Measurements from ENCODE around the gene USP1.

GRCh38 chr1:62391369-62391971 is 45.4 kb upstream of the USP1 start:
- peak in 1 of 4 experiments; percentile 9 for TF ChIP-seq CTCF (IDR thresholded peaks at IDR 0.05)
- TF ChIP-seq EP300 (IDR thresholded peaks at IDR 0.05): no peak
- TF ChIP-seq POLR2AphosphoS5 (IDR thresholded peaks at IDR 0.05): no peak

Measured in gastroesophageal sphincter (tissue), 3 donors.